Lower lobe of right lung (tissue), 2 donors: Measurements from ENCODE around the gene PEX14. TPM values are rescaled to one million over a fixed set of nuclear protein-coding genes. Genes with fewer than 3 reads are reported as not detected.

ENCODE experiments used
- ATAC-seq, 2 donors: fragments of 200-7000 bp; cut with Tn5 transposase; one replicate each; pipeline ENCODE4 v1.9.1; 2020 to 2022; ENCODE audit warnings: mild to moderate bottlenecking in 2 of 2, moderate library complexity in 2 of 2
- DNase-seq: peaks from one replicate; pipeline ENCODE4 v3.0.0-alpha.2; 2020
- H3K27ac ChIP-seq: fragments of 200-600 bp; one replicate; pipeline ENCODE4 v1.8.0; 2022
- H3K27me3 ChIP-seq: fragments of 200-600 bp; one replicate; pipeline ENCODE4 v1.8.0; 2022; ENCODE audit warnings: low read depth
- H3K36me3 ChIP-seq: fragments of 200-600 bp; one replicate; pipeline ENCODE4 v1.8.0; 2022; ENCODE audit warnings: mild to moderate bottlenecking
- H3K4me1 ChIP-seq: fragments of 200-600 bp; one replicate; pipeline ENCODE4 v1.8.0; 2022
- H3K4me3 ChIP-seq: fragments of 200-600 bp; one replicate; pipeline ENCODE4 v1.8.0; 2022; ENCODE audit warnings: mild to moderate bottlenecking
- H3K9me3 ChIP-seq: fragments of 200-600 bp; one replicate; pipeline ENCODE4 v1.8.0; 2022
- intact Hi-C: fragments of 100-400 bp; cut with DNase I; formaldehyde crosslinking; loops from one replicate; pipeline ENCODE4 v1.11.0; 2022
- total RNA-seq: library from RNA; stranded (reverse); fragmentation: NEBNext Ultra II Directional; extraction: Animal tissue kit (Norgen Biotek cat#: 25700); gene quantifications from one replicate; pipeline ENCODE4 v1.2.1, GENCODE V29; 2021
- TF ChIP-seq, protein P1 (sequence below): fragments of 200-600 bp; IDR thresholded peaks from one replicate; pipeline ENCODE4 v1.8.0; 2022; ENCODE audit warnings: antibody characterized with exemption, mild to moderate bottlenecking
- donor health status: DM: no; HTN: yes; CAD: no; lungs with severe emphysema.

The PEX14 gene
- total RNA-seq, 1 donor from 2014 or later = 27.9 TPM

- ATAC-seq (no peak), DNase-seq (no peak)
- H3K9me3 ChIP-seq = no peaks in the 10 kb centered on the region
- H3K4me3 ChIP-seq = no peak overlapping the region
- no peak overlapping the region for H3K27ac ChIP-seq
- no peaks in the 10 kb centered on the region for H3K27me3 ChIP-seq
- peaks cover 75% of the 10 kb centered on the region for H3K4me1 ChIP-seq
- intact Hi-C loops = loop anchor here (10.0 kb wide), 1 partner anchor 352 kb away; no protein-coding TSS in a partner anchor
- no peaks in the 10 kb centered on the region for H3K36me3 ChIP-seq
- TF ChIP-seq, protein P1, sequence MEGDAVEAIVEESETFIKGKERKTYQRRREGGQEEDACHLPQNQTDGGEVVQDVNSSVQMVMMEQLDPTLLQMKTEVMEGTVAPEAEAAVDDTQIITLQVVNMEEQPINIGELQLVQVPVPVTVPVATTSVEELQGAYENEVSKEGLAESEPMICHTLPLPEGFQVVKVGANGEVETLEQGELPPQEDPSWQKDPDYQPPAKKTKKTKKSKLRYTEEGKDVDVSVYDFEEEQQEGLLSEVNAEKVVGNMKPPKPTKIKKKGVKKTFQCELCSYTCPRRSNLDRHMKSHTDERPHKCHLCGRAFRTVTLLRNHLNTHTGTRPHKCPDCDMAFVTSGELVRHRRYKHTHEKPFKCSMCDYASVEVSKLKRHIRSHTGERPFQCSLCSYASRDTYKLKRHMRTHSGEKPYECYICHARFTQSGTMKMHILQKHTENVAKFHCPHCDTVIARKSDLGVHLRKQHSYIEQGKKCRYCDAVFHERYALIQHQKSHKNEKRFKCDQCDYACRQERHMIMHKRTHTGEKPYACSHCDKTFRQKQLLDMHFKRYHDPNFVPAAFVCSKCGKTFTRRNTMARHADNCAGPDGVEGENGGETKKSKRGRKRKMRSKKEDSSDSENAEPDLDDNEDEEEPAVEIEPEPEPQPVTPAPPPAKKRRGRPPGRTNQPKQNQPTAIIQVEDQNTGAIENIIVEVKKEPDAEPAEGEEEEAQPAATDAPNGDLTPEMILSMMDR = no peak
These were observed 38.4 kb downstream of the PEX14 start for GRCh38 chr1:10513199-10513598.

DNA sequence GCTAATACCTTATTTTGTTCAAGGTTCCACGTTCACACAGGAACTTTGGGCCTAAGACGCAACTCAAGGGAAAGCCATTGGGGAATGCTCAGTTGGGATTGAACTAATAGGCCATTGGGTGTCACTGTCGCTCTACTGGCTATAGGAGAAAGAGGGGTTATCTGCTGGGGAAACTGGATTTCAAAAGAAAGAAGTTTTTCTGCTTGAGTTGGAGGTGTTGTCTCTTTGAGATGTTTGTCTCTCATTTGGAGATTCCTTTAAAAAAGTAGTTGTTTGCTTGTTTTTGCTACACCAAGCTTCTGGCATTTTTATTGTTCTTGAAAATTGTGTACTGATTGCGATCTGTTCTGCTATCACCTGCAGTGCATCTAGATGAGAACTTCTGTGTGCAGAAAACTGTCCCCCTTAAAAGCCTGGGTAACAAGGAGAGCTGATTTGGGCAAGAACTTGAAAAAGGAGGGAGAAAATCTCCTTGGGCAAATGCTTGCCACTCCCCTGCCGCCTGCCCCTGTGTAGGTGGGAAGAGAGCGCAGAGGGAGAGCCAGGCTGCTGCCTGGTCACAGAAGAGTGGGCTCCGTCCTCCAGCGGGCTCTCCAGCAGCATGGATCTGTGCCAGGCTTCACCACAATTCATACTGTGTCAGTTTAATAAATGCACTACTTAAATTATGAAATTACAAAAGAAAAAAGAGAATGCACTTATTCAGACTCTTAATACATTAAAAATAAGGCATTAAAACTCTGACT, 39.9 kb downstream of the PEX14 start:
- TF ChIP-seq, protein P1 = peak; percentile 61
- Histone ChIP-seq H3K27me3 (no peaks in the 10 kb centered on the region), H3K27ac (peak overlapping the region; percentile 53), H3K4me1 (peaks cover 80% of the 10 kb centered on the region), H3K9me3 (no peaks in the 10 kb centered on the region), H3K36me3 (no peaks in the 10 kb centered on the region), H3K4me3 (no peak overlapping the region)
- intact Hi-C loops = loop anchor here (10.0 kb wide), 1 partner anchor 350 kb away; no protein-coding TSS in a partner anchor
- ATAC-seq = peak in 1 of 2 donors; percentile 49
- no peak for DNase-seq

DNA sequence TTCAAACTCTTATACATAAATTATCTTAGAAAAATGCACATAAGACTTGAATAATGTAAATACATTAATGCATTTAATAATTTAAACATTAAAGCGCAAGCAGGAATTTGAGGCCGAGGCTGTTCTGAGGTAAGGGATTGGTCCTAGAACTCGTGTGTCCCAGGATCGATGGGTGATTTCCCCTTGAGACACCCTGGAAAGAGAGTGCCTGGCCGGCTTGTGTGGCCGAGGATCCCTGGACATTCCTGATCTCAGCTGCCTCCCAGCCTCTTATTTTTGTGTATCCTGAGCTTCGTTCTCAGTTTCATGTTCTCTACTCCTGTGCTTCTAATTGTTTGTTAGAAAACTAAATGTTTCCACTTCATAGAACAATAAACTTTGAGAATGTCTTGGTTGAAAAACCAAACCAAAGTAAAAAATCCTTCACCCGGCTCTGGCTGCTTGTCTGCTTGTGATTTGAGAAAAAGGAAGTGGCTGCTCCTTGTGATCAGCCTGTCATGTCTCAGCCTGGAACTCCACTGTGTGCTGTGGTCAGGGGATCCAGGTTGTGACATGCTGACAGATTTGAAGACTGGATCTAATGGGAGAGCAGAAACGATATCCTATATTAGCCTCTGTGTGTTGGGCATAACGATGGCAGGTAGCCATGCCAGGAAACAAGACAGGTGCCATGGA, 40.7 kb downstream of the PEX14 start:
- no peaks in the 10 kb centered on the region for H3K27me3 ChIP-seq
- TF ChIP-seq, protein P1 = no peak
- intact Hi-C loops = loop anchor here (10.0 kb wide), 1 partner anchor 349 kb away; no protein-coding TSS in a partner anchor
- H3K27ac ChIP-seq = peak overlapping the region; percentile 53
- no peaks in the 10 kb centered on the region for H3K36me3 ChIP-seq
- H3K4me3 ChIP-seq = no peak overlapping the region
- DNase-seq (no peak), ATAC-seq (peak; percentile 34 to 51)
- no peaks in the 10 kb centered on the region for H3K9me3 ChIP-seq
- H3K4me1 ChIP-seq = peaks cover 72% of the 10 kb centered on the region

DNA sequence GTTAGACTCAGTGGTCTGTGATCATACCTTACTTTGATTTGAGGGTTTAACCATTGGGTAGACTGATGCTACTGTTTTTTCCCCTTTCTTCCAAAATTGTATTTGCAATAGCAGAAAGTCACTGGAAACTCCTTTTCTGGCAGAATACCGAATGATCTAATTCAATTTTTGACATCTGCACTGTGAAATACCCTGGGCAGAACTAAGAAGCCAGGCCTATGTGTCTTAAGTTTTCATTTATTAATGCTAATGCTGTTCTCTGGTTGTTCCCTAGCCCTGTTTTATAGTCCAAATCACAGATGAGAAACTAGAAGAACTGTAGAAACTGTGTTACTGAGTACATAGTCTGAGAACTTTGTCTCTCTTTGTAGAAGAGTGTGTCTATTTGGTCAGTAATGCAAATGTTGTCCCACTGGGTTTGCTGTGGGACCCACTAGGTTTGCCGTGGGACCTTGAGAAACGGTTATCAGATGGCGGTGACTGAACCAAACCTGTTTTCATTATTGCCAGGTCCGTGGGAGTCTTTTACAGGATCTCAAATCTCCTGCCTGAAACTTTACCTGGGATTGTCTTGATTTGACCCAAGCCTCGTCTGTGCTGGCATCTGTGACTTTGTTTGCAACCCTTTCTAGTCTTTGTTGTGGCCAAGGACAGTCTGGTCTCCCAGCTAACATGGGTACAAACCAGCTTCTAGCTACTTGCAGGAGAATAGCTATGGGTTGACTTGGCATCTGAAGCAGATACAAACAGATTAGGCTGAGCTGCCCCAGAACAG, 41.4 kb downstream of the PEX14 start:
- ATAC-seq (no peak), DNase-seq (no peak)
- TF ChIP-seq, protein P1 = no peak
- no peaks in the 10 kb centered on the region for H3K27me3 ChIP-seq
- H3K36me3 ChIP-seq = no peaks in the 10 kb centered on the region
- H3K4me3 ChIP-seq = no peak overlapping the region
- no peaks in the 10 kb centered on the region for H3K9me3 ChIP-seq
- peak overlapping the region; percentile 53 for H3K27ac ChIP-seq
- peaks cover 65% of the 10 kb centered on the region for H3K4me1 ChIP-seq
- intact Hi-C loops = loop anchor here (10.0 kb wide), 1 partner anchor 349 kb away; no protein-coding TSS in a partner anchor
